Kidney (tissue), 14 donors: ENCODE results near the gene CPLX3. TPM values are rescaled to one million over a fixed set of nuclear protein-coding genes. Genes with fewer than 3 reads are reported as not detected.

Experiments used
- DNase-seq, 5 donors: peaks; one replicate each; pipeline ENCODE4 v3.0.0-alpha.2; 2013 to 2020
- FAIRE-seq: peaks from 2 replicates; lab custom pipeline; 2012; peaks lifted over from hg19 to GRCh38; lab: Jason Lieb, UNC
- H3K27ac ChIP-seq, 2 donors: one replicate each; pipeline ENCODE4 v1.7.0; 2013; ENCODE audit warnings: low read depth in 2 of 2, low read length in 2 of 2, inconsistent platforms in 1 of 2
- H3K27me3 ChIP-seq: one replicate; pipeline ENCODE4 v1.7.1; 2013; ENCODE audit warnings: low read length, inconsistent platforms; ENCODE audit not compliant: control insufficient read depth, insufficient read depth
- H3K36me3 ChIP-seq, 3 donors: one replicate each; pipeline versions ENCODE4 v1.7.0 to v1.7.1; 2013; ENCODE audit warnings: low read length in 3 of 3, control low read depth in 1 of 3, inconsistent platforms in 1 of 3; ENCODE audit not compliant: insufficient read depth in 3 of 3, control insufficient read depth in 2 of 3
- H3K4me1 ChIP-seq, 3 donors: one replicate each; pipeline versions ENCODE4 v1.7.0 to v1.7.1; 2013; ENCODE audit warnings: low read length in 3 of 3, inconsistent platforms in 1 of 3, low read depth in 1 of 3; ENCODE audit not compliant: control insufficient read depth in 2 of 3, insufficient read depth in 2 of 3
- H3K4me3 ChIP-seq, 3 donors: one replicate each; pipeline versions ENCODE4 v1.7.0 to v1.8.1; 2013; ENCODE audit warnings: low read length in 3 of 3, control low read depth in 1 of 3, inconsistent platforms in 1 of 3
- H3K9ac ChIP-seq, 3 donors: one replicate each; pipeline versions ENCODE4 v1.7.0 to v1.7.1; 2013; ENCODE audit warnings: low read length in 3 of 3, control low read depth in 1 of 3, inconsistent platforms in 1 of 3
- H3K9me3 ChIP-seq, 3 donors: one replicate each; pipeline versions ENCODE4 v1.7.0 to v1.7.1; 2013; ENCODE audit warnings: low read length in 3 of 3, control low read depth in 1 of 3, inconsistent platforms in 1 of 3; ENCODE audit not compliant: control insufficient read depth in 2 of 3, insufficient read depth in 1 of 3
- intact Hi-C: fragments of 100-400 bp; cut with DNase I; formaldehyde crosslinking; loops from one replicate; pipeline ENCODE4 v1.11.1; 2022
- polyA plus RNA-seq: library from polyadenylated mRNA; stranded (reverse); fragments of 350-450 nt; fragmentation: Illumina TruSeq; extraction: RNeasy Lipid Tissue Mini Kit (QIAGEN cat#74804); gene quantifications from one replicate; pipeline ENCODE4 v1.2.3, GENCODE V29; 2014; ENCODE audit warnings: low read depth, low replicate concordance; ENCODE audit not compliant: insufficient read depth
- total RNA-seq: library from RNA; stranded (reverse); fragmentation: NEBNext Ultra II Directional; extraction: Animal tissue kit (Norgen Biotek cat#: 25700); gene quantifications from one replicate; pipeline ENCODE4 v1.2.1, GENCODE V29; 2021
- TF ChIP-seq, protein P1 (sequence below): IDR thresholded peaks from 3 replicates; pipeline ENCODE4 v1.5.1; 2012; ENCODE audit warnings: mild to moderate bottlenecking, moderate library complexity, borderline replicate concordance; ENCODE audit not compliant: insufficient read depth; ENCODE audit errors: extremely low read depth
- donor health status: control.
- donor health status: control.
- donor health status: control.
- donor health status: control.
- donor health status: control.
- donor health status: DM: yes; HTN: yes; CAD: no.
- donor health status: Normal renal cell carcinoma (clear cell type).

Gene CPLX3
- total and polyA plus RNA-seq, 2 donors from 2014 or later = not detected

DNA sequence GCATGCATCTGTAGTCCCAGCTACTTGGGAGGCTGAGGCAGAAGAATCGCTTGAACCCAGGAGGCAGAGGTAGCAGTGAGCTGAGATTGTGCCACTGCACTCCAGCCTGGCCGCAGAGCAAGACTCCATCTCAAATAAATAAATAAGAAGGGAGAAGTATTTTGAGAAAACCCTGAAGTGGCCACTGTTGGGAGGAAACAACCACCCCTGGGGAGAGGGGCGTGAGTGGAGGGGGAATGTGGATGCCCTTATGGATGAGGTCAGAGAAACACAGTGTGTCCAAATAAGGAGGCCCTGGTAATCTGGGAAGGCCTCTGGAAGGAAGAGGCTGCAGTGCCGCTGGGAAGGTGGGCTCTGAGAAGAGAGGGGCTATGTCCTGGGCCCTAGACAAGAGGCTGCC, 4.2 kb upstream of the CPLX3 start:
- Histone ChIP-seq H3K4me3 (no peak overlapping the region), H3K9ac (no peak overlapping the region), H3K27me3 (no peaks in the 10 kb centered on the region), H3K36me3 (no peaks in the 10 kb centered on the region), H3K9me3 (no peaks in the 10 kb centered on the region), H3K27ac (no peak overlapping the region), H3K4me1 (no peaks in the 10 kb centered on the region)
- TF ChIP-seq, protein P1, sequence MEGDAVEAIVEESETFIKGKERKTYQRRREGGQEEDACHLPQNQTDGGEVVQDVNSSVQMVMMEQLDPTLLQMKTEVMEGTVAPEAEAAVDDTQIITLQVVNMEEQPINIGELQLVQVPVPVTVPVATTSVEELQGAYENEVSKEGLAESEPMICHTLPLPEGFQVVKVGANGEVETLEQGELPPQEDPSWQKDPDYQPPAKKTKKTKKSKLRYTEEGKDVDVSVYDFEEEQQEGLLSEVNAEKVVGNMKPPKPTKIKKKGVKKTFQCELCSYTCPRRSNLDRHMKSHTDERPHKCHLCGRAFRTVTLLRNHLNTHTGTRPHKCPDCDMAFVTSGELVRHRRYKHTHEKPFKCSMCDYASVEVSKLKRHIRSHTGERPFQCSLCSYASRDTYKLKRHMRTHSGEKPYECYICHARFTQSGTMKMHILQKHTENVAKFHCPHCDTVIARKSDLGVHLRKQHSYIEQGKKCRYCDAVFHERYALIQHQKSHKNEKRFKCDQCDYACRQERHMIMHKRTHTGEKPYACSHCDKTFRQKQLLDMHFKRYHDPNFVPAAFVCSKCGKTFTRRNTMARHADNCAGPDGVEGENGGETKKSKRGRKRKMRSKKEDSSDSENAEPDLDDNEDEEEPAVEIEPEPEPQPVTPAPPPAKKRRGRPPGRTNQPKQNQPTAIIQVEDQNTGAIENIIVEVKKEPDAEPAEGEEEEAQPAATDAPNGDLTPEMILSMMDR = no peak
- intact Hi-C loops = no loop called here
- DNase-seq = no peak
- no peak for FAIRE-seq

DNA sequence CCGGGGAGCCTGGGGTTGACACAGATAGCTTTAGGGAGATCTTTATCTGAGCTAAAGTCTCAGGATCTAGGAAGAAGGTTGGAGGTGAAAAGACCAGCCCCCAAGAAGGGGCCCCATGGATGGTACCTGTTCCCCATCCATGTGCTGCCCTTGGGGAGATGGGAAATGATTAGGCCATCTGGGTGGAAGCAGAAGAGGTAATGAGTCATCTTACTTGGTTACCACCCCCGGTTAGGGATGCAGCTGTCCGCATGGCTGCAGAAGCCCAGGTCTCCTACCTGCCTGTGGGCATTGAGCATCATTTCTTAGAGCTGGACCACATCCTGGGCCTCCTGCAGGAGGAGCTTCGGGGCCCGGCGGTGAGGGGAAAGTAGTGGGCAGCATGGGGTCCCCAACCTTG, 3.1 kb upstream of the CPLX3 start:
- Histone ChIP-seq H3K9ac (no peak overlapping the region), H3K4me3 (no peak overlapping the region), H3K27ac (no peak overlapping the region), H3K4me1 (no peaks in the 10 kb centered on the region), H3K9me3 (no peaks in the 10 kb centered on the region), H3K36me3 (no peaks in the 10 kb centered on the region), H3K27me3 (peaks cover 4% of the 10 kb centered on the region)
- intact Hi-C loops = no loop called here
- TF ChIP-seq, protein P1 = no peak
- DNase-seq = no peak
- no peak for FAIRE-seq

DNA sequence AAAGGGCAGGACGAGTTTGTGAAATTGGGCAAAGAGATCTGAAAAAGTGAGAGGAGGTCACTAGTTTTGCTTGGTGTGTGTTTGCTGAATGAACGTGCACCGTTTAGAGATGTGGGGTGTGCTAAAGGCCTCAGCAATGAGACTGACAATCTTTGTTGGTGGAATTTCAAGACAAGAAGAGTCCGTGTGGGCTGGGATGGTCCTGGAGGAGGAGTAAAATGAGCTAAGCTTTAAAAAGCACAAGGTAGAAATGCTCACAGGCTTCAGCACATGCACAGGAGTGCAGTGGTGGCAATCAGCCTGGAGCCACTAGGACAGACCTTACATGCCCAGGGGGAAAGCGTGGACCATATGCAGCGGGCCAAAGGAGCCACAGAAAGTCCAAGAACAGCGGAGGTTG, 1.5 kb upstream of the CPLX3 start:
- intact Hi-C loops = no loop called here
- Histone ChIP-seq H3K9ac (no peak overlapping the region), H3K36me3 (no peaks in the 10 kb centered on the region), H3K4me1 (no peaks in the 10 kb centered on the region), H3K27ac (no peak overlapping the region), H3K9me3 (no peaks in the 10 kb centered on the region), H3K4me3 (no peak overlapping the region), H3K27me3 (peaks cover 4% of the 10 kb centered on the region)
- TF ChIP-seq, protein P1 = no peak
- DNase-seq (no peak), FAIRE-seq (no peak)

DNA sequence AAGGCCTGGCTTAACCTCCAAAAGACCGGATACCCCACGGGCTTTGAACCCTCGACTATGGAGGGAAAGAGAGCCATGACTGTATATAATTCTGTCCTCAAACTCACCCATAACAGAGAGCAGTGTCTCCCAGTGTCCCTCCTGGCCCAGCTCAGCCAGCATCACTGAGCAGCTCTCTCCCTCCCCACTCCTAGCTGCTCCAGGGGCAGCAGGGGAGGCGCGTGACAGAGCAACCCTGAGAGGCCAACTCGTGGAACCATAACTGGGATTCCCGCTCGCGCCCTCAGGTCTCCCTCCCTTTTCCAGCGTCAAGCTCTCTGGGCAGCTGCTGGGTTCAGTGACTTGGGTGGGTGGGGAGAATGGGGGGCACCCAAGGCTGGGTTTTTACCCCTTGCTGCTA, 561 bp upstream of the CPLX3 start:
- TF ChIP-seq, protein P1 = no peak
- H3K9me3 ChIP-seq = no peaks in the 10 kb centered on the region
- no peak overlapping the region for H3K4me3 ChIP-seq
- no peak overlapping the region for H3K27ac ChIP-seq
- peaks cover 4% of the 10 kb centered on the region for H3K27me3 ChIP-seq
- DNase-seq (peak in 3 of 5 donors; percentile 30 to 50 (median 36)), FAIRE-seq (no peak)
- intact Hi-C loops = no loop called here
- no peaks in the 10 kb centered on the region for H3K4me1 ChIP-seq
- no peaks in the 10 kb centered on the region for H3K36me3 ChIP-seq
- no peak overlapping the region for H3K9ac ChIP-seq
